ENCODE measurements around the gene PBLD. TPM values are rescaled to one million over a fixed set of nuclear protein-coding genes. Genes with fewer than 3 reads are reported as not detected.

PBLD gene
- total and polyA plus RNA-seq, 9 of the 15 experiments (the other 6 are each of a cell fraction or from before 2014, with no cell fraction given), result 1.2 to 4.3 (median 2.5) TPM

- peak; percentile 70; the same call in 1 of the 2 replicates for TF ChIP-seq ZNF589 (CRISPR knock-in tag; IDR thresholded peaks at IDR 0.05; ENCODE audit: low read depth)
- TF ChIP-seq TEAD4 (IDR thresholded peaks at IDR 0.05; ENCODE audit: low read length), result no peak
- TF ChIP-seq TEAD4 (CRISPR knock-in tag; IDR thresholded peaks at IDR 0.05; ENCODE audit: borderline replicate concordance), result no peak
- peak; percentile 79 for TF ChIP-seq HBP1 (CRISPR knock-in tag; IDR thresholded peaks at IDR 0.05)
- peak; percentile 73 for TF ChIP-seq CHD7 (IDR thresholded peaks at IDR 0.05; ENCODE audit: low read depth, low read length)
- TF ChIP-seq, protein P1, sequence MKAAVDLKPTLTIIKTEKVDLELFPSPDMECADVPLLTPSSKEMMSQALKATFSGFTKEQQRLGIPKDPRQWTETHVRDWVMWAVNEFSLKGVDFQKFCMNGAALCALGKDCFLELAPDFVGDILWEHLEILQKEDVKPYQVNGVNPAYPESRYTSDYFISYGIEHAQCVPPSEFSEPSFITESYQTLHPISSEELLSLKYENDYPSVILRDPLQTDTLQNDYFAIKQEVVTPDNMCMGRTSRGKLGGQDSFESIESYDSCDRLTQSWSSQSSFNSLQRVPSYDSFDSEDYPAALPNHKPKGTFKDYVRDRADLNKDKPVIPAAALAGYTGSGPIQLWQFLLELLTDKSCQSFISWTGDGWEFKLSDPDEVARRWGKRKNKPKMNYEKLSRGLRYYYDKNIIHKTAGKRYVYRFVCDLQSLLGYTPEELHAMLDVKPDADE (conservative IDR thresholded peaks at IDR 0.05; ENCODE audit: control insufficient read depth, low read depth, low read length), result no peak
- no peak for TF ChIP-seq ZNF507 (tag; conservative IDR thresholded peaks at IDR 0.05)
- peak; percentile 34; the same call in 1 of the 2 replicates for TF ChIP-seq ZNF75A (CRISPR knock-in tag; IDR thresholded peaks at IDR 0.05)
- peak; percentile 64 to 71; a peak in 2 of 4 replicates for TF ChIP-seq TBL1XR1 (IDR thresholded peaks at IDR 0.05; ENCODE audit: low read length in 2 of 2)
- TF ChIP-seq DNMT1 (IDR thresholded peaks at IDR 0.05), result no peak
- TF ChIP-seq, protein P2, sequence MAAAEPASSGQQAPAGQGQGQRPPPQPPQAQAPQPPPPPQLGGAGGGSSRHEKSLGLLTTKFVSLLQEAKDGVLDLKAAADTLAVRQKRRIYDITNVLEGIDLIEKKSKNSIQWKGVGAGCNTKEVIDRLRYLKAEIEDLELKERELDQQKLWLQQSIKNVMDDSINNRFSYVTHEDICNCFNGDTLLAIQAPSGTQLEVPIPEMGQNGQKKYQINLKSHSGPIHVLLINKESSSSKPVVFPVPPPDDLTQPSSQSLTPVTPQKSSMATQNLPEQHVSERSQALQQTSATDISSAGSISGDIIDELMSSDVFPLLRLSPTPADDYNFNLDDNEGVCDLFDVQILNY (CRISPR knock-in tag; IDR thresholded peaks at IDR 0.05), result peak; percentile 73; the same call in 1 of the 2 replicates
- TF ChIP-seq TCF7 (IDR thresholded peaks at IDR 0.05; ENCODE audit: borderline replicate concordance), result peak; percentile 60; the same call in 1 of the 2 replicates
Observed at GRCh38 chr10:68332259-68333057, at the start of gene PBLD (continued).
